Measurements from ENCODE around the gene OSBP2.

Gene OSBP2

GRCh38 chr22:30869667-30870395 lies 175.2 kb downstream of the OSBP2 start:
- no peaks in the 10 kb centered on the region for H3K9me3 ChIP-seq (ENCODE audit: insufficient read depth, low read depth, low read length)
- no peak overlapping the region for H3K4me2 ChIP-seq (ENCODE audit: low read depth, low read length, poor library complexity, severe bottlenecking)
- H3K4me3 ChIP-seq (ENCODE audit: low read length, poor library complexity, severe bottlenecking) = no peak overlapping the region
- no peaks in the 10 kb centered on the region for H3K27me3 ChIP-seq (ENCODE audit: insufficient read depth, low read length, poor library complexity, severe bottlenecking)
- no peaks in the 10 kb centered on the region for H3K4me1 ChIP-seq (ENCODE audit: insufficient read depth, low read length, poor library complexity, severe bottlenecking)
- H3K36me3 ChIP-seq (ENCODE audit: insufficient read depth, low read length) = no peaks in the 10 kb centered on the region
- no peaks in the 10 kb centered on the region for H3F3A ChIP-seq (ENCODE audit: low read depth)
- no peaks in the 10 kb centered on the region for H4K20me1 ChIP-seq (ENCODE audit: insufficient read depth, low read length, poor library complexity, severe bottlenecking)
- no peaks in the 10 kb centered on the region for H3K79me2 ChIP-seq (ENCODE audit: insufficient read depth, low read length)
- no peak for TF ChIP-seq EZH2phosphoT487 (IDR thresholded peaks at IDR 0.05; ENCODE audit: borderline replicate concordance)
- TF ChIP-seq, protein P1, sequence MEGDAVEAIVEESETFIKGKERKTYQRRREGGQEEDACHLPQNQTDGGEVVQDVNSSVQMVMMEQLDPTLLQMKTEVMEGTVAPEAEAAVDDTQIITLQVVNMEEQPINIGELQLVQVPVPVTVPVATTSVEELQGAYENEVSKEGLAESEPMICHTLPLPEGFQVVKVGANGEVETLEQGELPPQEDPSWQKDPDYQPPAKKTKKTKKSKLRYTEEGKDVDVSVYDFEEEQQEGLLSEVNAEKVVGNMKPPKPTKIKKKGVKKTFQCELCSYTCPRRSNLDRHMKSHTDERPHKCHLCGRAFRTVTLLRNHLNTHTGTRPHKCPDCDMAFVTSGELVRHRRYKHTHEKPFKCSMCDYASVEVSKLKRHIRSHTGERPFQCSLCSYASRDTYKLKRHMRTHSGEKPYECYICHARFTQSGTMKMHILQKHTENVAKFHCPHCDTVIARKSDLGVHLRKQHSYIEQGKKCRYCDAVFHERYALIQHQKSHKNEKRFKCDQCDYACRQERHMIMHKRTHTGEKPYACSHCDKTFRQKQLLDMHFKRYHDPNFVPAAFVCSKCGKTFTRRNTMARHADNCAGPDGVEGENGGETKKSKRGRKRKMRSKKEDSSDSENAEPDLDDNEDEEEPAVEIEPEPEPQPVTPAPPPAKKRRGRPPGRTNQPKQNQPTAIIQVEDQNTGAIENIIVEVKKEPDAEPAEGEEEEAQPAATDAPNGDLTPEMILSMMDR (conservative IDR thresholded peaks at IDR 0.05; ENCODE audit: low read length) = no peak
- no peak overlapping the region for H3K9ac ChIP-seq (ENCODE audit: low read depth, low read length, poor library complexity, severe bottlenecking)
- H3K9me2 ChIP-seq (replicated peaks; ENCODE audit: low read depth, low read length) = no peaks in the 10 kb centered on the region
- no peak overlapping the region for H2AFZ ChIP-seq (ENCODE audit: low read length)

DNA sequence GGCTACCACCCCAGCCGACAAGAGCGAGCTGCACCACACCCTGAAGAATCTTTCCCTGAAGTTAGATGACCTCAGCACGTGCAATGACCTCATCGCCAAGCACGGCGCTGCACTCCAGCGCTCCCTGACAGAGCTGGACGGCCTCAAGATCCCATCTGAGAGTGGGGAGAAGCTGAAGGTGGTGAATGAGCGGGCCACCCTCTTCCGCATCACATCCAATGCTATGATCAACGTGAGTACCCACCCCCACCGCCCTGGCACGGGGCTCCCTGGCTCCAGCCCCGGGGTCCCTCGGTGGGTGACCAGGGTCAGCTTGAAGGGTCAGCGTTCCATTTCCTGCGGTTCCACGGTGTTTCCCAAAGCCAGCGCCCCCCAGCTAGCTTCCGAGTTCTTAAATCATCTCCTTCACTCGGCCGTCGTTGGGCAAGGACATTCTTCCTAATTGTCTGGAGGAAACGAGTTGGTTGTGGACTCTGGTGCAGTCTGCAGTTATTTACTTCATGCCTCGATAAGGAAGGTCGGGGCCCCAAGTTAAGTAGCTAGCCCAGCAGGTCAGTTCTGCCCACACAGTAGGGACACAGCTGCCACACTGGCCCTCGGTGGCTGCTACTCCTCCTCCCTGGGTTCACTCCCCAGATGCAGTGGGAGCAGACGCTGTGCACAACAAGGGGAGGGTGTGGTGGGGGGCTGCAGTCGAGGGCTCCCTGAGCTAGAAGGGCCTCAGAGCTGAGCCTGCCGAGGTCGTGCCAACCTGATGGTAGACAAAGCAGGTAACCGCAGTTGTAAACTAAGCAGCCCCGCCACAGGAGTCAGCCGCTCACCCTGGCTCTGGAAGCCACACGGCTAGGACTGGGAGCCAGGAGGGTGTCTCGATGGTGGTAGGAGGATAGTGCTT lies 176.0 kb downstream of the OSBP2 start:
- Histone ChIP-seq H3K9me2 (replicated peaks; ENCODE audit: low read depth, low read length) (no peaks in the 10 kb centered on the region), H3K4me1 (ENCODE audit: insufficient read depth, low read length, poor library complexity, severe bottlenecking) (no peaks in the 10 kb centered on the region), H3K9me3 (ENCODE audit: insufficient read depth, low read depth, low read length) (no peaks in the 10 kb centered on the region), H3F3A (ENCODE audit: low read depth) (no peaks in the 10 kb centered on the region), H3K9ac (ENCODE audit: low read depth, low read length, poor library complexity, severe bottlenecking) (no peak overlapping the region), H4K20me1 (ENCODE audit: insufficient read depth, low read length, poor library complexity, severe bottlenecking) (no peaks in the 10 kb centered on the region), H3K27me3 (ENCODE audit: insufficient read depth, low read length, poor library complexity, severe bottlenecking) (no peaks in the 10 kb centered on the region), H3K36me3 (ENCODE audit: insufficient read depth, low read length) (no peaks in the 10 kb centered on the region), H3K4me2 (ENCODE audit: low read depth, low read length, poor library complexity, severe bottlenecking) (no peak overlapping the region), H2AFZ (ENCODE audit: low read length) (no peak overlapping the region), H3K4me3 (ENCODE audit: low read length, poor library complexity, severe bottlenecking) (no peak overlapping the region), H3K79me2 (ENCODE audit: insufficient read depth, low read length) (no peaks in the 10 kb centered on the region)
- no peak for TF ChIP-seq EZH2phosphoT487 (IDR thresholded peaks at IDR 0.05; ENCODE audit: borderline replicate concordance)
- TF ChIP-seq, protein P1 (conservative IDR thresholded peaks at IDR 0.05; ENCODE audit: low read length) = no peak

GRCh38 chr22:30871391-30872284 lies 177.0 kb downstream of the OSBP2 start:
- TF ChIP-seq EZH2phosphoT487 (IDR thresholded peaks at IDR 0.05; ENCODE audit: borderline replicate concordance) = no peak
- TF ChIP-seq, protein P1 (conservative IDR thresholded peaks at IDR 0.05; ENCODE audit: low read length) = no peak
- no peak overlapping the region for H3K9ac ChIP-seq (ENCODE audit: low read depth, low read length, poor library complexity, severe bottlenecking)

More at GRCh38 chr22:30871391-30872284, 177.0 kb downstream of the OSBP2 start:
- H3K79me2 ChIP-seq (ENCODE audit: insufficient read depth, low read length) = no peaks in the 10 kb centered on the region
- H3K9me2 ChIP-seq (replicated peaks; ENCODE audit: low read depth, low read length) = no peaks in the 10 kb centered on the region
- no peaks in the 10 kb centered on the region for H3K36me3 ChIP-seq (ENCODE audit: insufficient read depth, low read length)
- H3F3A ChIP-seq (ENCODE audit: low read depth) = no peaks in the 10 kb centered on the region
- H3K4me2 ChIP-seq (ENCODE audit: low read depth, low read length, poor library complexity, severe bottlenecking) = no peak overlapping the region
- no peak overlapping the region for H2AFZ ChIP-seq (ENCODE audit: low read length)
- H3K4me1 ChIP-seq (ENCODE audit: insufficient read depth, low read length, poor library complexity, severe bottlenecking) = no peaks in the 10 kb centered on the region
- no peaks in the 10 kb centered on the region for H4K20me1 ChIP-seq (ENCODE audit: insufficient read depth, low read length, poor library complexity, severe bottlenecking)
- no peaks in the 10 kb centered on the region for H3K9me3 ChIP-seq (ENCODE audit: insufficient read depth, low read depth, low read length)
- H3K27me3 ChIP-seq (ENCODE audit: insufficient read depth, low read length, poor library complexity, severe bottlenecking) = no peaks in the 10 kb centered on the region
- no peak overlapping the region for H3K4me3 ChIP-seq (ENCODE audit: low read length, poor library complexity, severe bottlenecking)

All from Loucy (cell line).